ENCODE measurements around the gene SRPRA. TPM values are rescaled to one million over a fixed set of nuclear protein-coding genes. Genes with fewer than 3 reads are reported as not detected.

SRPRA gene
- 106 and 109 TPM in 2 replicates for total RNA-seq

GRCh38 chr11:126268708-126269579 lies at the start of gene SRPRA, which contains the start of gene FOXRED1:
SRPRA (minus strand) TSS chr11:126268895; CDS start chr11:126268804, 91 bp downstream.
FOXRED1 (plus strand) TSS chr11:126269154; CDS start chr11:126269207, 53 bp downstream.

GRCh38 chr11:126303623-126304456 lies 35.1 kb upstream of the SRPRA start, which contains the start of gene DCPS:
DCPS (plus strand) TSS chr11:126304060; CDS start chr11:126304081, 21 bp downstream.

GRCh38 chr11:126282736-126283591 lies 14.3 kb upstream of the SRPRA start, which contains the start of gene TIRAP:
TIRAP (plus strand) TSS chr11:126283093; CDS start chr11:126290895, 7,802 bp downstream.

Small RNA genes lying within 50 kb of the gene (small RNA-seq; reads per million reads assigned to genes)
- gene RN7SL351P (not detected), gene RNU4-86P (not detected)

Other genes with a start within 250 kb of the SRPRA start
- 48.3 and 56.1 TPM in 2 replicates for gene CDON, start 206.0 kb downstream of the SRPRA start, total RNA-seq
- gene RPUSD4, start 57.2 kb downstream of the SRPRA start, total RNA-seq: 27.6 and 35.7 TPM in 2 replicates
- 25.2 and 28.8 TPM in 2 replicates for gene FAM118B, start 57.1 kb downstream of the SRPRA start, total RNA-seq
- gene FOXRED1, start 259 bp upstream of the SRPRA start, total RNA-seq: 7.6 and 9.9 TPM in 2 replicates
- gene TIRAP, start 14.2 kb upstream of the SRPRA start, total RNA-seq: 7.4 and 9.4 TPM in 2 replicates
- 9.1 and 12.3 TPM in 2 replicates for gene DCPS, start 35.2 kb upstream of the SRPRA start, total RNA-seq
- gene ST3GAL4, start 86.8 kb upstream of the SRPRA start, total RNA-seq: 11.8 and 15.5 TPM in 2 replicates